Measurements from ENCODE around the gene BTD. TPM values are rescaled to one million over a fixed set of nuclear protein-coding genes. Genes with fewer than 3 reads are reported as not detected.

Gene BTD
- total RNA-seq, 4 donors from 2014 or later: 44.3 to 87.6 (median 58.7) TPM

DNA sequence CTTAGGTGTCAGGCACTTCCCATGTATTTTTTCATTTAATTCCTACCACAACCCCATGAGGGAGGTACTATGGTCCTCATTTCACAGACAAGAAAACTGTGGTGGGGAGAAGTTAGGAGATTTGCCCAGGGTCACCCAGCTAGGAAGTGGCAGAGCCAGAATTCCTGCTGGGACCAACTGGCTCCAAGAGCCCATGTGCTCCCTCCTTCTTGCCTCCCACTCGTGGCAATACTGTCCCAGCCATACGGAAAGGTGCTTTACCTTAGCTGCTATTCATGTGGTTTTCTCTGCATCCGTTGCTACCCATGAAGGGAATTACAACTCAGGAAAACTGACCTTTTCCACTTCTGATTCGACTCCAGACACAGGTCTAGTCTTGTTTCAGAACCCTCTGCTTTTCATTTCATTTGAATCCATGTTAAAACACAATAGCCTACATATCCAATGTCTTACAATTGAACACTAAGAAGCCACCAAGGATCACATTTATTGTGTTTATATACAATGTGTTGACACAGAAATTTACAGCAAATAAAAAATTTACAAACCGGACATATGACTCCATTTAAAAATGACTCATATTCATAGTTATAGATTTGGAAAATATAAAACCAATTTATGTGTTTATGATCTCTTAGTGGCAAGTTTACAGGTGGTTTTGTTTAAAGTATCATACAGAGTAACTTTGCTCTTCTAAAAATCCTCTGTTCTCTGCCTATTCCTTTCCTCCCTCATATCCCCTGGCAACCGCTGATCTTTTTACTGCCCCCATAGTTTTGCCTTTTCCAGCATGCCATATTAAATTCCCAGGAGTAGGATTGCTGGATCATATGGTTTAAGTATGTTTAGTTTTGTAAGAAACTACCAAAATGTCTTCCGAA is 58.8 kb downstream of the BTD start:
- no peak for TF ChIP-seq CTCF (IDR thresholded peaks at IDR 0.05; ENCODE audit: low read depth)

GRCh38 chr3:15664144-15664543 is 62.6 kb downstream of the BTD start:
- TF ChIP-seq CTCF (IDR thresholded peaks at IDR 0.05; ENCODE audit: low read depth): no peak

DNA sequence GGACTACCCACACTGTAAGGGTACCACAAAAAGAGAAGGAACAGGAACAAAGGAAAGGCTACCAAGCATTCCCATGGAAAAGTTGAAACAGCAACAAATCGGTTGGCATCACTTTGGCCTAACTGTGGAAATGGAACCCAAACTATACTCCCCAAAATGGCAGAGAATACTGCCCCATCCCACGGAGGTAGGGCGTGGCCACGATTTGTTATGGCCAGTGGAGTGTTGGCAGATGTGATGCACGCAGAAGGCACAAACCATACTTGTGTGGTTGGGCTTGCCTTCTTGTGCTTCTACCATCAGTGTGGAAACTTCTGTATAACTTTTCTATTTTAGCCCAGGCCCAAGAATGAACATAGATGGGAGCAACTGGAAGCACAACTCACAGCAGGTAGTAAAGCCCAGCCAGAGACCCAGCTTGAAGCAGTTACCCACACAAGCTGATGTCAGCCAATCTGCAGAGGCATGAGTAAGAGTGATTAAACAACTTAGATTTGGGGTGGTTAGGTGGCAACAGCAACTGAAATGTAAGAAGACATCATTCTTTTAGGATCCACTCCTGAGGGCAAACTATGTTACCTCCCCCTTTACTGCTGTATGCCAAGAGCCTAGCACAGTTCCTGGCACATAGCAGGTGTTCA is 64.1 kb downstream of the BTD start:
- no peak for TF ChIP-seq CTCF (IDR thresholded peaks at IDR 0.05; ENCODE audit: low read depth)

DNA sequence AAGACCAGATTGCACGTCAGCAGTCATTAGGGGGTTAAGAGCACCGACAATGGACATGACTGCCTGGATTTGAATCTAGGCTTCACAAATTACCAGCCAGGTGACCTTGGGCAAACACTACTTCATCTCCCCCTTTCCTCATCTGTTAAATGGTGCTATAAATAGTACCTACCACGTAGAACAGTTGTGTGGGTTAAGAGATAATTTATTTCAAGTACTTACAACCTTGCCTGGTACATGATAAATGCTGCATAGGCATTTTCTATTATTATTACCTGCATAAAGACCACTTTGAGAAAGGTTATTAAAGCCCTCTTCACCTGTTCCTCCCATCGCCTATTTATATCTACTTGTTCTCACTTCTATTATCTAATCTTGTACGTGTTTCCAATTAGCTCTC is 64.7 kb downstream of the BTD start:
- no peak for TF ChIP-seq CTCF (IDR thresholded peaks at IDR 0.05; ENCODE audit: low read depth)

DNA sequence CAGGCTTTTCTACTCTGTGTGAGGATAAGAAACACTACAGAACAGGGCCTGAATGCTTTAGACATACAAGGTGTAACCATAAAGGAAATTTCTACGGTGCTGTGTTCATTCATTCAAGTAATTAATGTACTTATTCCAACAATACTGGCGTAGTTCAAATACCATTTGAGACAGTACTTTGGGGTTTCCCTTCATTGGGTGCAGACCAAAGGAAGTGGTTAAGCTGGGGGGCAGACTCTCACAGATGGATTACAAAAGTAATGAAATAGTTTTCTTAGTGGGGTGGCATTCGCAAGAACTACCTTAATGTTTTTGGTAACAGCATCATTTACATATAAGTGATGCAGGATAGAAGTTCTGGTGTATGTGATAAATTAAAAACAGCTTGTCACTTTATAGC is 65.9 kb downstream of the BTD start:
- TF ChIP-seq CTCF (IDR thresholded peaks at IDR 0.05; ENCODE audit: low read depth): no peak

GRCh38 chr3:15673536-15673935 is 72.0 kb downstream of the BTD start:
- no peak for TF ChIP-seq CTCF (IDR thresholded peaks at IDR 0.05; ENCODE audit: low read depth)

- no peak for TF ChIP-seq CTCF (IDR thresholded peaks at IDR 0.05; ENCODE audit: low read depth)
Observed at GRCh38 chr3:15676259-15676658, 74.7 kb downstream of the BTD start.

Data from subcutaneous adipose tissue (tissue), 4 donors.